NCI-H2196 treated with DMSO at 0.1 percent for 48 hours (cell line): ENCODE data around the gene BLOC1S3.

Experiments
- DNase-seq: peaks from one replicate; lab custom pipeline; 2025; ENCODE audit not compliant: unreplicated experiment; lab: John Stamatoyannopoulos, UW

The BLOC1S3 gene

GRCh38 chr19:45180936-45181335 lies 2.4 kb downstream of the BLOC1S3 start:
- no peak for DNase-seq

- no peak for DNase-seq
Observed at GRCh38 chr19:45182758-45183157, 4.2 kb downstream of the BLOC1S3 start.

- no peak for DNase-seq
Observed at GRCh38 chr19:45184115-45184514, 5.5 kb downstream of the BLOC1S3 start.

GRCh38 chr19:45186509-45187334 lies 8.1 kb downstream of the BLOC1S3 start:
- DNase-seq: no peak

GRCh38 chr19:45187421-45188100 lies 9.0 kb downstream of the BLOC1S3 start:
- DNase-seq: no peak

GRCh38 chr19:45189971-45190370 lies 11.4 kb downstream of the BLOC1S3 start:
- no peak for DNase-seq

GRCh38 chr19:45191375-45191774 lies 12.8 kb downstream of the BLOC1S3 start:
- no peak for DNase-seq

GRCh38 chr19:45195764-45196163 lies 17.2 kb downstream of the BLOC1S3 start:
- no peak for DNase-seq

GRCh38 chr19:45200568-45200967 lies 22.0 kb downstream of the BLOC1S3 start:
- DNase-seq: no peak

- no peak for DNase-seq
Observed at GRCh38 chr19:45202637-45203036, 24.1 kb downstream of the BLOC1S3 start.

GRCh38 chr19:45205810-45206209 lies 27.2 kb downstream of the BLOC1S3 start:
- no peak for DNase-seq

- no peak for DNase-seq
Observed at GRCh38 chr19:45206328-45206727, 27.7 kb downstream of the BLOC1S3 start.

GRCh38 chr19:45211751-45212381 lies 33.3 kb downstream of the BLOC1S3 start:
- no peak for DNase-seq

GRCh38 chr19:45213031-45213430 lies 34.4 kb downstream of the BLOC1S3 start:
- no peak for DNase-seq

GRCh38 chr19:45215391-45216191 lies 37.0 kb downstream of the BLOC1S3 start:
- DNase-seq: peak; percentile 17

GRCh38 chr19:45216667-45217066 lies 38.1 kb downstream of the BLOC1S3 start:
- DNase-seq: no peak

GRCh38 chr19:45217193-45217956 lies 38.8 kb downstream of the BLOC1S3 start:
- no peak for DNase-seq

GRCh38 chr19:45217957-45218334 lies 39.4 kb downstream of the BLOC1S3 start:
- DNase-seq: no peak

GRCh38 chr19:45218426-45218825 lies 39.8 kb downstream of the BLOC1S3 start:
- DNase-seq: no peak

GRCh38 chr19:45218911-45219743 lies 40.5 kb downstream of the BLOC1S3 start:
- DNase-seq: no peak
